Neutrophil (primary cell): Measurements from ENCODE around the gene TMEM175.

Source experiments
- H3K27ac ChIP-seq: fragments of 200-600 bp; sonication (generic); 2 replicates; pipeline ENCODE4 v1.5.1; 2016; ENCODE audit warnings: mild to moderate bottlenecking, moderate library complexity
- H3K27me3 ChIP-seq: fragments of 200-600 bp; sonication (generic); 2 replicates; pipeline ENCODE4 v1.6.0; 2016; ENCODE audit warnings: mild to moderate bottlenecking
- H3K36me3 ChIP-seq: fragments of 200-600 bp; sonication (generic); 2 replicates; pipeline ENCODE4 v1.5.1; 2017
- H3K4me1 ChIP-seq, 2 experiments: fragments of 200-600 bp in 1 of 2; sonication (generic) in 1 of 2; 1 replicate in 1 of 2; 2 replicates in 1 of 2; pipeline versions ENCODE4 v1.5.1 to v1.6.1; 2013 to 2016; ENCODE audit warnings: low read depth in 1 of 2, low read length in 1 of 2, mild to moderate bottlenecking in 1 of 2, moderate library complexity in 1 of 2; ENCODE audit not compliant: control insufficient read depth in 1 of 2, insufficient read depth in 1 of 2
- H3K4me3 ChIP-seq, 2 experiments: fragments of 200-600 bp in 1 of 2; sonication (generic) in 1 of 2; 1 replicate in 1 of 2; 2 replicates in 1 of 2; pipeline ENCODE4 v1.5.1; 2013 to 2016; ENCODE audit warnings: low read depth in 1 of 2, low read length in 1 of 2, mild to moderate bottlenecking in 1 of 2, moderate library complexity in 1 of 2
- H3K9me3 ChIP-seq: fragments of 200-600 bp; sonication (generic); 2 replicates; pipeline ENCODE4 v1.5.1; 2016
- TF ChIP-seq, protein P1 (sequence below): fragments of 200-600 bp; sonication (generic); IDR thresholded peaks from 2 replicates; pipeline ENCODE4 v1.5.1; 2016; ENCODE audit warnings: antibody characterized with exemption

The TMEM175 gene, protein sequence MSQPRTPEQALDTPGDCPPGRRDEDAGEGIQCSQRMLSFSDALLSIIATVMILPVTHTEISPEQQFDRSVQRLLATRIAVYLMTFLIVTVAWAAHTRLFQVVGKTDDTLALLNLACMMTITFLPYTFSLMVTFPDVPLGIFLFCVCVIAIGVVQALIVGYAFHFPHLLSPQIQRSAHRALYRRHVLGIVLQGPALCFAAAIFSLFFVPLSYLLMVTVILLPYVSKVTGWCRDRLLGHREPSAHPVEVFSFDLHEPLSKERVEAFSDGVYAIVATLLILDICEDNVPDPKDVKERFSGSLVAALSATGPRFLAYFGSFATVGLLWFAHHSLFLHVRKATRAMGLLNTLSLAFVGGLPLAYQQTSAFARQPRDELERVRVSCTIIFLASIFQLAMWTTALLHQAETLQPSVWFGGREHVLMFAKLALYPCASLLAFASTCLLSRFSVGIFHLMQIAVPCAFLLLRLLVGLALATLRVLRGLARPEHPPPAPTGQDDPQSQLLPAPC

DNA sequence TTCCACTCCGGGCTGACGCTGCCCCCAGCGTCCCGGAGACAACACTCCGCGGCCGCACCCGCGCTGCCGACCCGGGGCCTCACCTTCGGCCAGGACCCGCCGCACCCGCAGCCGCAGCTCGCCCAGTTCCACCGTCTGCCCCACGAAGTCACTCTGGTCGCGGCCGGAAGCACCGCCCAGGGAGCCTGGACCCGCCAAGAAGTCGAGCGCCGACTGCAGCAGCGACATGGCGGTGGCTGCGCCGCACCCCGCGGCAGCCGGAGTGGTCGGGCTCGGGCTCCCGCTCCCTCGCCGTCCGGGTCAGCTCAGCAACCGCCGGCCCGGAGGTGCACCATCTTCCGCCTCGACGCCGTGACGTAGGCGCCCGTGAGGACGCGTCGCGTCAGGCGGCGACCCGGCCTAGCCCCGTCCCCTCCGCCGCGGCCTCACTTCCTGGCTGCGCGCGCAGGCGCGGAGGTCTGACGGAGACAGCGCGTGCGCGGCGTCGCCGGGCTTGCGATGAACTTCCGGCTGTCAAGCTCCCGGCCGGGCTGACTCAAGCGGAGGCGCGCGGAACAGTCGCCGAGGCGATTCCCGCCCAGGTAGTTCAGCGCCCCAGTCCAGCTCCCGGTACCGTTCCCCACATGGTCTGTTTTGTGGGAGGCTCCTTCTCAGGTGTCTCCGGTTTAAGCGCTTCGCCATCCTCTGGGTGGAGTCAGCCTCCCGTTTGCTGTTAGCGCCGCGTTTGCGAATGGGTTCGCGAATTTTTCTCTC, at the start of gene TMEM175, which contains the start of gene GAK:
Gene TMEM175 (plus strand): TSS at position 501 of the 753 bp plus-strand sequence. CDS start 15,280 bp downstream, outside the sequence.
Gene GAK (minus strand): TSS at position 357 of the 753 bp plus-strand sequence. CDS start 129 bp downstream, at position 228.
- peak within 1 kb of the TSS; percentile 63 to 74 for H3K4me3 ChIP-seq
- H3K27ac ChIP-seq: peak within 1 kb of the TSS; percentile 89
- H3K9me3 ChIP-seq: no peaks in the 10 kb centered on the region
- H3K27me3 ChIP-seq: no peaks in the 10 kb centered on the region
- H3K4me1 ChIP-seq: peaks cover 36 to 41% of the 10 kb centered on the region in 2 experiments
- no peaks in the 10 kb centered on the region for H3K36me3 ChIP-seq
- TF ChIP-seq, protein P1, sequence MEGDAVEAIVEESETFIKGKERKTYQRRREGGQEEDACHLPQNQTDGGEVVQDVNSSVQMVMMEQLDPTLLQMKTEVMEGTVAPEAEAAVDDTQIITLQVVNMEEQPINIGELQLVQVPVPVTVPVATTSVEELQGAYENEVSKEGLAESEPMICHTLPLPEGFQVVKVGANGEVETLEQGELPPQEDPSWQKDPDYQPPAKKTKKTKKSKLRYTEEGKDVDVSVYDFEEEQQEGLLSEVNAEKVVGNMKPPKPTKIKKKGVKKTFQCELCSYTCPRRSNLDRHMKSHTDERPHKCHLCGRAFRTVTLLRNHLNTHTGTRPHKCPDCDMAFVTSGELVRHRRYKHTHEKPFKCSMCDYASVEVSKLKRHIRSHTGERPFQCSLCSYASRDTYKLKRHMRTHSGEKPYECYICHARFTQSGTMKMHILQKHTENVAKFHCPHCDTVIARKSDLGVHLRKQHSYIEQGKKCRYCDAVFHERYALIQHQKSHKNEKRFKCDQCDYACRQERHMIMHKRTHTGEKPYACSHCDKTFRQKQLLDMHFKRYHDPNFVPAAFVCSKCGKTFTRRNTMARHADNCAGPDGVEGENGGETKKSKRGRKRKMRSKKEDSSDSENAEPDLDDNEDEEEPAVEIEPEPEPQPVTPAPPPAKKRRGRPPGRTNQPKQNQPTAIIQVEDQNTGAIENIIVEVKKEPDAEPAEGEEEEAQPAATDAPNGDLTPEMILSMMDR: peak; percentile 79

DNA sequence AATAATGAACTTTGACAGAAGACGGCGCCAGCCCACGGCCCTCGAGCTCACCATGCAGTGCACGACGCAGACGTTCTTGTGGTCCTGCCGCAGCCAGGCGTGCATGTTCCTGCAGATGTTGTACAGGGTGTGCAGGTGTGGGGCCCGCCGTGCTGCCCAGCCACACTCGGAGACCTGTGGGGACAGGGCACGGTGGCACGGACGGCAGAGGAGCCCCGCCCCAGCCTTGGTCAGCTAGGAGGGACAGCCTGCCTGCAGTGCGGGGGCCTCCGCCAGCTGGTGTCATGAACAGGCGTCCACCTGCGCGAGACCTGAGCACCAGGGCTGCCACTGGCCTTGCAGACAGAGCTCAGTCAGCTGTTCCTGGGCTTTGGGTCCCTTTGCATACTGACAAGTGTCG, 49.6 kb upstream of the TMEM175 start:
- H3K4me1 ChIP-seq: no peaks in the 10 kb centered on the region

DNA sequence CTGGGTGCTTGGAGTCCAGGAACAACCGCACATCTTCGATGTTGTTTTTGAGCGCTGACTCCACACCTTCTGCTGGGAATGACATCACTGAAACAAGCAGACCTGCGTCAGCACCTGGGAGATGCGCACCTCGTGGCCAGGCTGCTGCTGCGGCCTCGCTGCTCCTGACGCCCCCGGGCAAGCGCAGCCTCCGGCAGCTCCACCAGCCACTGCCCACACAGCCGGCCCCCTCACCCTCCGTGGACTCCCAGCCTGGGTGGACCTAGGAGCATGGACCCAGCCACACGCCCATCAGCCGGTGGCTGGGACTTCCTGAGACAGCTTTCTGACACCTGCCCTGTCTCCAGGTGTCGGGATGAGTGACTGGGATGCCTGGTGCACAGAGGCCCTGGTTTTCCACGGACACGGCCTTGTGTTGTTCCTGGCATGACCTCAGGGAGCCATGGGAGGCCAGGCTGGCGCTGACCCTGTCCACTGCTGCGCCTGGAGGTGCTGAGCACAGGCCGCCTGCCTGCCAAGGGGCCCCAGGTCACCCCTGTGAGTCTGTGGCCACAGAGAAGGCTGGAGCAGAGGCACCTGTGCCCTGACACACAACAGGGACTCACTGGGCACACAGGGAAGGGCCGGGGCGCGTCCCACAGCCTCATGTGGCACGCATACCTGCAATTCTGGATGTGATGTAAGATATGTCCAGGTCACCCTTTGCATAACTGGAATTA, 48.7 kb upstream of the TMEM175 start:
- no peak overlapping the region for H3K4me3 ChIP-seq
- H3K9me3 ChIP-seq: no peaks in the 10 kb centered on the region
- TF ChIP-seq, protein P1: no peak
- no peak overlapping the region for H3K27ac ChIP-seq
- no peaks in the 10 kb centered on the region for H3K27me3 ChIP-seq
- peaks cover 100% of the 10 kb centered on the region for H3K36me3 ChIP-seq
- H3K4me1 ChIP-seq: no peaks in the 10 kb centered on the region

More for the DNA sequence above, 49.6 kb upstream of the TMEM175 start:
- Histone ChIP-seq H3K27ac (no peak overlapping the region), H3K36me3 (peaks cover 100% of the 10 kb centered on the region), H3K9me3 (no peaks in the 10 kb centered on the region), H3K4me3 (no peak overlapping the region), H3K27me3 (no peaks in the 10 kb centered on the region)
- TF ChIP-seq, protein P1: no peak

DNA sequence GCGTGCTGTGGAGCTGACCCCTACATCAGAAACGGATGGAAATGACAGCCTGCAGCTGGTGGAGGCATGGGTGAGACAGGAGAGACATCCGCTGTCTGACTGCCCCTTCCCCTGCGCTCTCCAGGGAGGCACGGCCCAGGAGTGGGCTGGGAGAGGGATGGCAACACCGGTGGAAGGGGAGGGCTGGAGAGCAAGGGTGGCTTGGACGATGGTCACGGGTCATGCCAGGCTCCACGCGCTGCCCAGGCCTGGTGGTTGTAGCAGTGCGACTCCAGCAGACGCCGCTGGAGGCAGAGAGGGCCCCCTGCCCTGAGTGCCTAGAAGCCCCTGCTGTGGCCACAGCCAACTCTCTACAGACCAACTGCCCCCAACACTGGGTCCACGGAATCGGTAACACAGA, 48.0 kb upstream of the TMEM175 start:
- Histone ChIP-seq H3K36me3 (peaks cover 100% of the 10 kb centered on the region), H3K4me3 (no peak overlapping the region), H3K4me1 (no peaks in the 10 kb centered on the region), H3K9me3 (no peaks in the 10 kb centered on the region), H3K27ac (no peak overlapping the region), H3K27me3 (no peaks in the 10 kb centered on the region)
- TF ChIP-seq, protein P1: no peak

DNA sequence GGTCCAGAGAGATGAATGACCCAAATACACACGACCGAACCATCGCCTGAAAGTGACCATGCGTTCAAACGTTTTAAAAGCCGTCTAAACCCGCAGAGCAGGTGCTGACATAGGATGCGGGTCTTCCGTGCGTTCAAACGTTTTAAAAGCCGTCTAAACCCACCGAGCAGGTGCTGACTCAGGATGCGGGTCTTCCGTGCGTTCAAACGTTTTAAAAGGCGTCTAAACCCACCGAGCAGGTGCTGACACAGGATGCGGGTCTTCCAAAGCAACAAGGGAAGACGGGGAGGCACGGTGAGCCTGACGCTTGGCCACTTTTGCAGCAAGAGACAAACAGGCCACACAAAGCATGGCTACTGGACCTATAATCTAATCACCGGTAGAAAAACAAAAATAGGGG, 47.4 kb upstream of the TMEM175 start:
- Histone ChIP-seq H3K4me3 (no peak overlapping the region), H3K27me3 (no peaks in the 10 kb centered on the region), H3K4me1 (no peaks in the 10 kb centered on the region), H3K9me3 (no peaks in the 10 kb centered on the region), H3K36me3 (peaks cover 100% of the 10 kb centered on the region), H3K27ac (no peak overlapping the region)
- TF ChIP-seq, protein P1: no peak
